H1 (cell line): Measurements from ENCODE around the gene PAK2. TPM values are rescaled to one million over a fixed set of nuclear protein-coding genes. Genes with fewer than 3 reads are reported as not detected.
A peak's percentile ranks its signal among the peaks of the same experiment; 100 is the strongest.

Source experiments
- CTCF ChIA-PET: fragments of 300-600 bp; sonication (Branson Sonifier 250); formaldehyde crosslinking; loops from one replicate; lab custom pipeline; 2021; ENCODE audit not compliant: partially characterized antibody; lab: Charles Lee
- POLR2A ChIA-PET: fragments of 300-600 bp; sonication (Branson Sonifier 250); formaldehyde crosslinking; loops from one replicate; lab custom pipeline; 2021; ENCODE audit warnings: inconsistent platforms; ENCODE audit not compliant: partially characterized antibody; lab: Charles Lee
- DNase-seq, 2 experiments: peaks; one replicate each; pipeline versions ENCODE4 v3.0.0 to v3.0.0-alpha.2; 2010 to 2022; ENCODE audit warnings: low spot score in 2 of 2, low read depth in 1 of 2, mixed read lengths in 1 of 2
- FAIRE-seq: peaks from 2 replicates; lab custom pipeline; 2011; peaks lifted over from hg19 to GRCh38; lab: Jason Lieb, UNC
- H2AFZ ChIP-seq: 2 replicates; pipeline ENCODE4 v1.8.1; 2012; ENCODE audit warnings: low read length, inconsistent platforms
- H2AK5ac ChIP-seq: 2 replicates; pipeline ENCODE4 v1.6.1; 2013; ENCODE audit warnings: low read depth, low read length
- H2BK120ac ChIP-seq: replicated peaks from 2 replicates; pipeline ENCODE3; 2013; ENCODE audit warnings: low read depth, low read length, inconsistent platforms
- H2BK12ac ChIP-seq: 2 replicates; pipeline ENCODE4 v1.6.1; 2013; ENCODE audit warnings: low read depth, low read length
- H2BK15ac ChIP-seq: 2 replicates; pipeline ENCODE4 v1.6.1; 2013; ENCODE audit warnings: low read length
- H2BK20ac ChIP-seq: 2 replicates; pipeline ENCODE4 v1.6.1; 2013; ENCODE audit warnings: low read length
- H2BK5ac ChIP-seq: 2 replicates; pipeline ENCODE4 v1.6.1; 2013; ENCODE audit warnings: low read depth, low read length
- H3K14ac ChIP-seq: 2 replicates; pipeline ENCODE4 v1.6.1; 2013; ENCODE audit warnings: inconsistent platforms; ENCODE audit not compliant: insufficient read length
- H3K18ac ChIP-seq: 2 replicates; pipeline ENCODE4 v1.6.1; 2013; ENCODE audit warnings: low read length; ENCODE audit errors: extremely low read depth
- H3K23ac ChIP-seq: 2 replicates; pipeline ENCODE4 v1.6.1; 2013; ENCODE audit warnings: inconsistent platforms; ENCODE audit not compliant: insufficient read length
- H3K23me2 ChIP-seq: 2 replicates; pipeline ENCODE4 v1.6.1; 2013; ENCODE audit warnings: low read depth, low read length
- H3K27ac ChIP-seq: 2 replicates; pipeline ENCODE4 v1.6.1; 2011; ENCODE audit warnings: low read depth, low read length, inconsistent platforms
- H3K27me3 ChIP-seq, 4 experiments: replicated peaks in 1 of 4; 1 replicate in 1 of 4; 2 replicates in 3 of 4; pipeline versions ENCODE4 v1.6.1 to v1.8.1; 2011 to 2013; ENCODE audit warnings: low read length in 3 of 4, mild to moderate bottlenecking in 3 of 4, inconsistent platforms in 2 of 4, mixed read lengths in 2 of 4, moderate library complexity in 1 of 4; ENCODE audit not compliant: control insufficient read depth in 3 of 4, insufficient read depth in 3 of 4; ENCODE audit errors: extremely low read depth in 1 of 4
- H3K36me3 ChIP-seq, 4 experiments: 2 replicates each; pipeline versions ENCODE4 v1.6.1 to v1.8.1; 2011 to 2013; ENCODE audit warnings: mild to moderate bottlenecking in 4 of 4, low read length in 3 of 4, moderate library complexity in 2 of 4, control low read depth in 1 of 4, inconsistent platforms in 1 of 4; ENCODE audit not compliant: insufficient read depth in 4 of 4, control insufficient read depth in 2 of 4
- H3K4ac ChIP-seq: replicated peaks from 2 replicates; pipeline ENCODE3; 2013; ENCODE audit warnings: low read length, low read depth, mixed read lengths, inconsistent platforms; ENCODE audit not compliant: insufficient read length
- H3K4me1 ChIP-seq, 4 experiments: replicated peaks in 1 of 4; 1 replicate in 1 of 4; 2 replicates in 3 of 4; pipeline versions ENCODE4 v1.6.1 to v1.8.1; 2011 to 2013; ENCODE audit warnings: low read length in 3 of 4, inconsistent platforms in 2 of 4, mixed read lengths in 1 of 4; ENCODE audit not compliant: insufficient read depth in 4 of 4, control insufficient read depth in 3 of 4
- H3K4me2 ChIP-seq, 2 experiments: 2 replicates each; pipeline versions ENCODE4 v1.6.1 to v1.8.1; 2011 to 2013; ENCODE audit warnings: low read depth in 2 of 2, low read length in 2 of 2, control low read depth in 1 of 2, inconsistent platforms in 1 of 2, mild to moderate bottlenecking in 1 of 2; ENCODE audit not compliant: insufficient read depth in 1 of 2
- H3K4me3 ChIP-seq, 4 experiments: fragments of 200-600, 300-600 bp in 1 of 4; sonication (generic), shearing (Covaris generic), sonication (Bioruptor Twin) in 1 of 4; 2 replicates each; pipeline versions ENCODE4 v1.5.1 to v1.8.1; 2011 to 2016; ENCODE audit warnings: low read length in 4 of 4, low read depth in 3 of 4, control low read depth in 2 of 4, inconsistent platforms in 2 of 4, mild to moderate bottlenecking in 2 of 4, mixed read lengths in 1 of 4, moderate library complexity in 1 of 4; ENCODE audit not compliant: insufficient read depth in 2 of 4; ENCODE audit errors: extremely low read depth in 1 of 4
- H3K56ac ChIP-seq: replicated peaks from 2 replicates; pipeline ENCODE3; 2013; ENCODE audit warnings: low read depth, mild to moderate bottlenecking, mixed read lengths, low read length, inconsistent platforms; ENCODE audit not compliant: insufficient read length
- H3K79me1 ChIP-seq: 2 replicates; pipeline ENCODE4 v1.6.1; 2013; ENCODE audit warnings: low read depth, low read length, control low read depth
- H3K79me2 ChIP-seq, 2 experiments: 2 replicates each; pipeline versions ENCODE4 v1.6.1 to v1.8.1; 2012 to 2013; ENCODE audit warnings: low read length in 2 of 2, mild to moderate bottlenecking in 2 of 2, inconsistent platforms in 1 of 2; ENCODE audit not compliant: insufficient read depth in 2 of 2, control insufficient read depth in 1 of 2
- H3K9ac ChIP-seq, 4 experiments: replicated peaks in 1 of 4; 1 replicate in 1 of 4; 2 replicates in 3 of 4; pipeline versions ENCODE4 v1.6.1 to v1.8.1; 2011 to 2013; ENCODE audit warnings: low read depth in 3 of 4, low read length in 3 of 4, control low read depth in 2 of 4, mild to moderate bottlenecking in 2 of 4, moderate library complexity in 2 of 4, inconsistent platforms in 1 of 4; ENCODE audit errors: extremely low read depth in 1 of 4
- H3K9me3 ChIP-seq, 2 experiments: 2 replicates each; pipeline versions ENCODE4 v1.6.1 to v1.8.1; 2012 to 2013; ENCODE audit warnings: mild to moderate bottlenecking in 2 of 2, moderate library complexity in 2 of 2, control low read depth in 1 of 2, inconsistent platforms in 1 of 2, low read depth in 1 of 2, low read length in 1 of 2, mixed read lengths in 1 of 2; ENCODE audit not compliant: insufficient read depth in 2 of 2
- H4K20me1 ChIP-seq, 2 experiments: replicated peaks in 1 of 2; 2 replicates each; pipeline versions ENCODE3 to v1.8.1; 2011 to 2013; ENCODE audit warnings: inconsistent platforms in 2 of 2, low read length in 2 of 2, mild to moderate bottlenecking in 1 of 2; ENCODE audit not compliant: insufficient read depth in 2 of 2, control insufficient read depth in 1 of 2
- H4K5ac ChIP-seq: 2 replicates; pipeline ENCODE4 v1.6.1; 2013; ENCODE audit warnings: low read length, low read depth, mixed read lengths, inconsistent platforms; ENCODE audit not compliant: insufficient read length
- H4K8ac ChIP-seq: 2 replicates; pipeline ENCODE4 v1.8.0; 2013; ENCODE audit warnings: mild to moderate bottlenecking, moderate library complexity, low read length, inconsistent platforms; ENCODE audit not compliant: insufficient read depth; ENCODE audit errors: extremely low read depth
- H4K91ac ChIP-seq: replicated peaks from 2 replicates; pipeline ENCODE3; 2013; ENCODE audit warnings: low read length, mixed read lengths, inconsistent platforms; ENCODE audit not compliant: insufficient read length
- CBX5 ChIP-seq: fragments of 300-800, 300-1000 bp; sonication (generic); IDR thresholded peaks from 2 replicates; pipeline ENCODE4 v1.7.1; 2016; ENCODE audit warnings: antibody characterized with exemption, low read length, low read depth
- CTBP2 ChIP-seq: IDR thresholded peaks from 2 replicates; pipeline ENCODE4 v1.7.0; 2011; ENCODE audit warnings: borderline replicate concordance, mild to moderate bottlenecking, moderate library complexity, mixed read lengths, low read length; ENCODE audit not compliant: insufficient read depth, insufficient read length
- E2F6 ChIP-seq: IDR thresholded peaks from 2 replicates; pipeline ENCODE4 v1.6.1; 2012; ENCODE audit warnings: inconsistent platforms
- GABPA ChIP-seq: IDR thresholded peaks from 2 replicates; pipeline ENCODE4 v1.6.1; 2011; ENCODE audit warnings: mild to moderate bottlenecking, low read length, moderate library complexity, borderline replicate concordance; ENCODE audit not compliant: insufficient read depth
- JUND ChIP-seq: IDR thresholded peaks from 2 replicates; pipeline ENCODE4 v1.6.1; 2011; ENCODE audit warnings: mild to moderate bottlenecking, improper control_type of control experiment, low read length
- KDM5A ChIP-seq: fragments of 200-600 bp; IDR thresholded peaks from 2 replicates; pipeline ENCODE4 v1.7.1; 2012; ENCODE audit warnings: mild to moderate bottlenecking, low read length, inconsistent platforms, mixed read lengths
- NRF1 ChIP-seq: IDR thresholded peaks from 2 replicates; pipeline ENCODE4 v1.6.1; 2011; ENCODE audit warnings: mild to moderate bottlenecking, low read depth, low read length, improper control_type of control experiment
- PHF8 ChIP-seq: fragments of 200-600 bp; sonication (generic); conservative IDR thresholded peaks from 2 replicates; pipeline ENCODE4 v1.7.1; 2012; ENCODE audit warnings: low read depth, mild to moderate bottlenecking, inconsistent platforms, low read length, moderate library complexity
- TAF1 ChIP-seq: IDR thresholded peaks from 2 replicates; pipeline ENCODE4 v1.6.1; 2011; ENCODE audit warnings: mild to moderate bottlenecking, low read depth, low read length
- TBP ChIP-seq: IDR thresholded peaks from 2 replicates; pipeline ENCODE4 v1.6.1; 2011; ENCODE audit warnings: low read depth, low read length, improper control_type of control experiment
- TCF12 ChIP-seq: IDR thresholded peaks from 2 replicates; pipeline ENCODE4 v1.6.1; 2011; ENCODE audit warnings: low read depth, mild to moderate bottlenecking, low read length
- TEAD4 ChIP-seq: IDR thresholded peaks from 2 replicates; pipeline ENCODE4 v1.6.1; 2012; ENCODE audit warnings: low read depth, low read length, inconsistent platforms, mixed read lengths
- WGBS, 2 experiments: shearing (Covaris generic) in 1 of 2; methylation state at CpG; one replicate each; pipeline versions ENCODE4 v1.1.6 to v1.1.7; 2013 to 2015; ENCODE audit warnings: low lambda C conversion rate in 2 of 2, mixed read lengths in 2 of 2, inconsistent platforms in 1 of 2, low coverage in 1 of 2, missing lambda C conversion rate in 1 of 2; ENCODE audit not compliant: insufficient replicate concordance in 2 of 2, insufficient coverage in 1 of 2, insufficient read length in 1 of 2; ENCODE audit errors: extremely low coverage in 1 of 2, missing lambda C conversion rate in 1 of 2; 5-methylcytosine and 5-hydroxymethylcytosine counted together
- polyA plus RNA-seq, 7 experiments: library from polyadenylated mRNA; depleted of rRNA in 3 of 7; stranded (reverse) in 5 of 7; unstranded in 2 of 7; fragments of >200 nt in 5 of 7; fragments of 200-250 nt in 2 of 7; gene quantifications; 1 replicate in 5 of 7; 2 replicates in 1 of 7; 4 replicates in 1 of 7; pipeline versions ENCODE4 v1.2.1 to v1.2.3, GENCODE V29; 2011 to 2013; ENCODE audit warnings: missing spikeins in 2 of 7, mixed read lengths in 2 of 7
- total RNA-seq: library from RNA; stranded (reverse); fragmentation: NEBNext Ultra II Directional; extraction: Animal tissue kit (Norgen Biotek cat#: 25700); gene quantifications from 2 replicates; pipeline ENCODE4 v1.2.1, GENCODE V29; 2021

PAK2 gene
- total and polyA plus RNA-seq, 2 of the 8 experiments (the other 6 are each of a cell fraction or from before 2014, with no cell fraction given), result 13.1 to 60.5 TPM

GRCh38 chr3:196689941-196690660, 49.6 kb upstream of the PAK2 start:
- H3K18ac ChIP-seq, result no peak overlapping the region
- H4K8ac ChIP-seq, result no peak overlapping the region
- H4K20me1 ChIP-seq, result peaks cover 0 to 3% of the 10 kb centered on the region in 2 experiments
- H3K9ac ChIP-seq, result no peak overlapping the region
- no peaks in the 10 kb centered on the region for H3K27me3 ChIP-seq
- H3K4me3 ChIP-seq, result no peak overlapping the region
- H3K14ac ChIP-seq, result no peak overlapping the region
- H3K4me1 ChIP-seq, result peaks cover 2 to 6% (median 2%) of the 10 kb centered on the region in 4 experiments; a peak in 6 of 7 replicates
- no peak overlapping the region for H3K23ac ChIP-seq
- DNase-seq, result no peak
- H3K79me1 ChIP-seq, result no peaks in the 10 kb centered on the region
- H3K4ac ChIP-seq, result no peak overlapping the region
- H3K23me2 ChIP-seq, result peaks cover 10% of the 10 kb centered on the region; the same call in 1 of the 2 replicates
- H2BK5ac ChIP-seq, result no peak overlapping the region
- ChIA-PET CTCF (interaction anchor here (1.5 to 10.9 kb wide), 3 partner anchors 13 to 152 kb away, joined by 4 to 143 read pairs (median 5); no protein-coding TSS in a partner anchor), POLR2A (interaction anchor here (1.6 kb wide), 1 partner anchor 10 kb away, joined by 4 read pairs; no protein-coding TSS in a partner anchor)
- no peak overlapping the region for H2AK5ac ChIP-seq
- H3K79me2 ChIP-seq, result no peaks in the 10 kb centered on the region
- H2BK20ac ChIP-seq, result no peak overlapping the region
- no peak overlapping the region for H2BK12ac ChIP-seq
- H3K36me3 ChIP-seq, result no peaks in the 10 kb centered on the region
- no peak for FAIRE-seq
- no peak overlapping the region for H3K4me2 ChIP-seq
- no peak overlapping the region for H4K5ac ChIP-seq
- H2AFZ ChIP-seq, result 0 out of 2 replicates have a peak overlapping the region, but pooled peaks have one; percentile 31
- no peak overlapping the region for H2BK120ac ChIP-seq
- no peak overlapping the region for H2BK15ac ChIP-seq
- WGBS, 2 experiments, result 87% methylated on average over 17 of the region's 17 CpGs; no CpG with 5 or more reads in 1 of the 2 experiments
- no peak overlapping the region for H3K56ac ChIP-seq
- H4K91ac ChIP-seq, result no peak overlapping the region
- H3K27ac ChIP-seq, result no peak overlapping the region
- no peaks in the 10 kb centered on the region for H3K9me3 ChIP-seq
- TF ChIP-seq KDM5A (no peak), TAF1 (no peak), CTBP2 (no peak), TEAD4 (no peak), TBP (no peak), NRF1 (no peak), JUND (no peak), GABPA (no peak), TCF12 (no peak), CBX5 (no peak), PHF8 (no peak), E2F6 (no peak)
